ENCODE data around the gene CENPU.

CENPU gene

DNA sequence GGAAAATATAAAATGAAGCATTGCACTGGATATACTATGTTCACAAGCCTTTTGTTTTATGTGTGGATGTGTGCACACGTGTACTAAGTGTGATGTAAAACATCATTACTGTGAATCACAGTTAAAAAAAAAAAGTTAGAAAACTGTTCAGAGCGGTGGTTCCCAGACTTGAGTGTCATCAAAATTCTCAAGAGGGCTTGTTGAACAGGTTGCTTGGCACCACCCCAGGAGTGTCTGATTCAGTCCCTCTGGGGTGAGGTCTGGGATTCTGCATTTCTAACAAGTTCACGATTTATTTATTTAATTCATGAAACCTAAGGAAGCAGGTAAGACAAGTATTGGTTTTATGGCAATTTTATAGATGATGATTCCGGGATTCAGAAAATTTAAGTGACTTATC, 1.8 kb downstream of the CENPU start:
- no peak overlapping the region for H3K4me3 ChIP-seq (ENCODE audit: low read depth, low read length)
- no peak for DNase-seq (ENCODE audit: low read depth)
- TF ChIP-seq, protein P1, sequence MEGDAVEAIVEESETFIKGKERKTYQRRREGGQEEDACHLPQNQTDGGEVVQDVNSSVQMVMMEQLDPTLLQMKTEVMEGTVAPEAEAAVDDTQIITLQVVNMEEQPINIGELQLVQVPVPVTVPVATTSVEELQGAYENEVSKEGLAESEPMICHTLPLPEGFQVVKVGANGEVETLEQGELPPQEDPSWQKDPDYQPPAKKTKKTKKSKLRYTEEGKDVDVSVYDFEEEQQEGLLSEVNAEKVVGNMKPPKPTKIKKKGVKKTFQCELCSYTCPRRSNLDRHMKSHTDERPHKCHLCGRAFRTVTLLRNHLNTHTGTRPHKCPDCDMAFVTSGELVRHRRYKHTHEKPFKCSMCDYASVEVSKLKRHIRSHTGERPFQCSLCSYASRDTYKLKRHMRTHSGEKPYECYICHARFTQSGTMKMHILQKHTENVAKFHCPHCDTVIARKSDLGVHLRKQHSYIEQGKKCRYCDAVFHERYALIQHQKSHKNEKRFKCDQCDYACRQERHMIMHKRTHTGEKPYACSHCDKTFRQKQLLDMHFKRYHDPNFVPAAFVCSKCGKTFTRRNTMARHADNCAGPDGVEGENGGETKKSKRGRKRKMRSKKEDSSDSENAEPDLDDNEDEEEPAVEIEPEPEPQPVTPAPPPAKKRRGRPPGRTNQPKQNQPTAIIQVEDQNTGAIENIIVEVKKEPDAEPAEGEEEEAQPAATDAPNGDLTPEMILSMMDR (IDR thresholded peaks at IDR 0.05; ENCODE audit: low read depth, low read length, missing control alignments) = no peak
- in situ Hi-C loops (cut with HindIII; ENCODE audit: low sequenced_read_pairs) = no loop called here

DNA sequence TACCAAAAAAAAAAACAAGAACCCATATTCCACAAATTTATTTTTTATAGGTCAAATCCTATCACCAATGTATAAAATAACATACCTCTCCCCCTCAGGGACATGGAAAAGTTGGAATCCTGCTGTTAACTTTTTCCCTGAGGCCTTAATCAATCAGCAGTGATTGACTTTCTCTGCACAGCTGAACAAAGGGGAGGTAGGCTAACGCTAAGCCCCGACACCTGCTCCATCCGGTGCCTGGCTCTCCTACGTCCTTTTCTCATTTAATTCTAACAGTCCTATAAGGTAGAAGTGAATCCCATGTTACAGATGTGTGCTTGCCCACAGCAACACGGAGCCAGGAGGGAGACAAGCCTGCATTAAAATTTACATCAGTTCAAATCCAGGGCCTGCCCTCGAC, 2.8 kb downstream of the CENPU start:
- in situ Hi-C loops (cut with HindIII; ENCODE audit: low sequenced_read_pairs) = no loop called here
- TF ChIP-seq, protein P1 (IDR thresholded peaks at IDR 0.05; ENCODE audit: low read depth, low read length, missing control alignments) = no peak
- no peak overlapping the region for H3K4me3 ChIP-seq (ENCODE audit: low read depth, low read length)
- DNase-seq (ENCODE audit: low read depth) = no peak

DNA sequence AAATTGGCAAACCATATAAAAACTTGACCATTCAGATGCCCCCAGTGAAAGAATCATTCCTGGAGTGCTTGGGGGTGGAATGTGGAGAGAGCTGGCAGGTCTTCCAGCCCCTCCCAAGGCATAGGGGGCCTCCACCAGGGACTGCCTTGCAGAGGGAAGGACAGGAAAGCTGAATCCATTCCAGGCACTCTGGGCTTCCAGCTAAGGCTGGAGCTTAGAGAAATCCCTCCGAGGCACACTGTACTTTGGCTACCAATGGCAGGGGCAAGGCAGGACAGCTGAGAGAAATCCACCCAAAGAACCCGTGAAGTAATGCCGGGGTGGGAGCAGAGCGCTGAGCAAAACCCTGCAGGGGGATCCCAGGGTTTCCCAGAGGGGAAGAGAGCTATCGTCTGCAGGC, 4.0 kb downstream of the CENPU start:
- in situ Hi-C loops (cut with HindIII; ENCODE audit: low sequenced_read_pairs) = no loop called here
- TF ChIP-seq, protein P1 (IDR thresholded peaks at IDR 0.05; ENCODE audit: low read depth, low read length, missing control alignments) = no peak
- H3K4me3 ChIP-seq (ENCODE audit: low read depth, low read length) = no peak overlapping the region
- no peak for DNase-seq (ENCODE audit: low read depth)

DNA sequence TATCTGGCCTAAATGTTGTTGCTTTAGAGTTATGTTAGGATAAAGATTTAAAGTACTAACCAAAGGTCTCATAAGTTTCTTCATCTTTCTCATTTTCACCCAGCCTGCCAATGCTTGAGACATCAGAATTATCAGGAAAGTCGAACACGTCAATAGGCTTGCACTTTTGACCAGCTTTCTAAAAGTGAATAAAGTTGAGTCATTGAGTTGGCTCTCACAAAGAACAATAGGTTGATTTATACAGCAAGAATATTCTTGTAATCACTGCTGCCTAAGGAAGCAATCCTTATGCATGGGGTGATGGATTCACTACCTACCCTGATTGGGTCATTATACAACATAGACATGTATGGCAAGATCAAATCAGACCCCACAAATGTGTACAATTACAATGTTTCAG, 5.0 kb downstream of the CENPU start:
- DNase-seq (ENCODE audit: low read depth) = peak; percentile 19

DNA sequence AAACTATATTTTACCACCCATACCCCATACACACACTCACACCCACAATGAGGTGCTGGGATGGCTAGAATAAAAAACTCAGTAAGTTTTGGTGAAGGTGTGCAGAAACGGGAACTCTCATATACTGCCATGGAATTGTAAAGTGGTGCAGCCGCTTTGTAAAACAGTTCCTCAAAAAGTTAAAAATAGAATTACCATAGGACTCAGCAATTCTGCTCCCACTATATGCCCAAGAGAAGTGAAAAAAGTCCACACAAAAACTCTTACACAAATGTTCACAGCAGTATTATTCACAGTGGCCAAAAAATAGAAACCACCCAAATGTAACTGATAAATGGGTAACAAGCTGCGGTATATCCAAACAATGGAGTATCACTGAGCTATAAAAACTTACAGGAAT, 6.5 kb downstream of the CENPU start:
- TF ChIP-seq, protein P1 (IDR thresholded peaks at IDR 0.05; ENCODE audit: low read depth, low read length, missing control alignments) = no peak
- in situ Hi-C loops (cut with HindIII; ENCODE audit: low sequenced_read_pairs) = no loop called here
- no peak for DNase-seq (ENCODE audit: low read depth)
- H3K4me3 ChIP-seq (ENCODE audit: low read depth, low read length) = no peak overlapping the region

More for the DNA sequence above, 5.0 kb downstream of the CENPU start:
- no peak overlapping the region for H3K4me3 ChIP-seq (ENCODE audit: low read depth, low read length)
- TF ChIP-seq, protein P1 (IDR thresholded peaks at IDR 0.05; ENCODE audit: low read depth, low read length, missing control alignments) = no peak
- in situ Hi-C loops (cut with HindIII; ENCODE audit: low sequenced_read_pairs) = no loop called here

DNA sequence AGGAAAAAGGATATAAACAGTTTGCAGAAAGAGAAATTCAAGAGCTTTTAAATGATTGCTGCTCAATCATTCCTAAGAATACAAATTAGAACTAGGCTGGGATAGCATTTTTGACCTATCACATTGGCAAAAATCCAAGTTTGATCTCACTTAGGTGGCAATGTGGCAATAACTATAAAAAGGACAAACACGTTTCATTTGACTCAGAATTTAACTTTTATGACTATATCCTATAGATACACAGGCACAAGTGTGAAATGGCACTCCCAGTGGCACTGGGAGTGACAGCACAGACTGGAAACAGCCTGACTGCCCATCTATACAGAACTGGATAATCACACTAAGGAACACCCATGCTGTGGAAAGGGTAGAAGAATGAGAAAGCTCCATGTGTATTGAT, 11.1 kb downstream of the CENPU start:
- in situ Hi-C loops (cut with HindIII; ENCODE audit: low sequenced_read_pairs) = no loop called here
- H3K4me3 ChIP-seq (ENCODE audit: low read depth, low read length) = no peak overlapping the region
- DNase-seq (ENCODE audit: low read depth) = no peak
- TF ChIP-seq, protein P1 (IDR thresholded peaks at IDR 0.05; ENCODE audit: low read depth, low read length, missing control alignments) = no peak

DNA sequence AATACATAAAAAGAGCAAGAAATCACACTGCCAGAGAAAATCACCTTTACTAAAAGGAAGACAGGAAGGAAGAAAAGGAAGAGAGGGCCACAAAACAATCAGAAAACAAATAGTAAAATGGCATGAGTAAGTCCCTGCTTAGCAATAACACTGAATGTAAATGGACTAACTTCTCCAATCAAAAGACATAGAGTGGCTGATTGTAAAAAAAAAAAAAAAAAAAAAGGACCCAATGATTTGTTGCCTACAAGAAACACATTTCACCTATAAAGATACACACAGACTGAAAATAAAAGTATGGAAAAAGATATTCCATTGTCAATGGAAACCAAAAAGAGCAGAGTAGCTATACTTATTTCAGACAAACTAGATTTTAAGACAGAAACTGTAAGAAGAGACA, 12.6 kb downstream of the CENPU start:
- in situ Hi-C loops (cut with HindIII; ENCODE audit: low sequenced_read_pairs) = no loop called here
- no peak for DNase-seq (ENCODE audit: low read depth)
- TF ChIP-seq, protein P1 (IDR thresholded peaks at IDR 0.05; ENCODE audit: low read depth, low read length, missing control alignments) = no peak
- no peak overlapping the region for H3K4me3 ChIP-seq (ENCODE audit: low read depth, low read length)
